Activated naive CD8-positive, alpha-beta T cell treated with anti-CD3 and anti-CD28 coated beads, Interleukin-2, amount 10 ng/mL, durations not matched to agents 7 days and 5 days (primary cell): Measurements from ENCODE around the gene CHRNA9. TPM values are rescaled to one million over a fixed set of nuclear protein-coding genes. Genes with fewer than 3 reads are reported as not detected.

Source experiments
- ATAC-seq: fragments of 150-1000 bp; cut with Tn5 transposase; one replicate; pipeline ENCODE4 v1.10.0; 2021; ENCODE audit warnings: low read depth, moderate library complexity
- POLR2A ChIA-PET: fragments of 350-600 bp; sonication (Branson Sonifier 250); formaldehyde crosslinking; loops from one replicate; lab custom pipeline; 2021; ENCODE audit warnings: antibody characterized with exemption; lab: Charles Lee
- DNase-seq: peaks from one replicate; pipeline ENCODE4 v3.0.0; 2021
- H3K27ac Mint-ChIP-seq: one replicate; pipeline ENCODE4 v1.8.0; 2022; ENCODE audit warnings: mild to moderate bottlenecking, mixed read lengths
- H3K27me3 Mint-ChIP-seq: one replicate; pipeline ENCODE4 v1.8.0; 2022; ENCODE audit warnings: mild to moderate bottlenecking, moderate library complexity, mixed read lengths
- H3K36me3 Mint-ChIP-seq: one replicate; pipeline ENCODE4 v1.8.0; 2021; ENCODE audit warnings: mild to moderate bottlenecking, mixed read lengths
- H3K4me1 Mint-ChIP-seq: one replicate; pipeline ENCODE4 v1.8.0; 2021; ENCODE audit warnings: mixed read lengths
- H3K4me3 Mint-ChIP-seq: one replicate; pipeline ENCODE4 v1.8.0; 2022; ENCODE audit warnings: mild to moderate bottlenecking, moderate library complexity, mixed read lengths
- H3K9me3 Mint-ChIP-seq: one replicate; pipeline ENCODE4 v1.8.0; 2021; ENCODE audit warnings: mixed read lengths
- total RNA-seq, 2 experiments: library from RNA; stranded (reverse); gene quantifications; one replicate each; pipeline ENCODE4 v1.2.3, GENCODE V29; 2021

Gene CHRNA9
- total RNA-seq, 2 experiments from 2014 or later = 0.55 to 0.68 TPM

DNA sequence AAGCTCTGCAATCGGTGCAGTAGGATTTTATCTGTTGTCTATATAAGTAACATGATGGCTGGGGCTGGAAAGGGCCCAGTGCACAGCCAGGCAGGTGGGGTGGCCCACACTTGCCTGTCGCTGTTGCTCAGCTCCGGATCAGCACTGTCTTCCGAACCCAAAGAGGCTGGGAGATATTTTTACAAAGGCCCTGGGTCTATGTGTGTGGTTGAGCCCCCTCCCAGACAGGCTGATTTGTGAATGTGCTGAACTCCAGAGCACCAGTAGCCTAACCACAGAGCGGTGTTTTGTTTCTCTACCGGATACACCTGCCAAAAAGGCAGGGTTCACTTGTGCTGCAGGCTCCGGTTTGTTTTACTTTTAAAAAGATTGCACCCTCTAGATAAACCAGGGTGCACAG lies 33.5 kb upstream of the CHRNA9 start:
- POLR2A ChIA-PET = interaction anchor here (0.5 to 2.6 kb wide), 16 partner anchors 10 to 240 kb away, joined by 3 to 24 read pairs (median 4); no protein-coding TSS in a partner anchor
- ATAC-seq (peak; percentile 79), DNase-seq (peak; percentile 66)
- Mint-ChIP-seq H3K4me1 (peaks cover 69% of the 10 kb centered on the region), H3K36me3 (peaks cover 10% of the 10 kb centered on the region), H3K4me3 (peak overlapping the region; percentile 82), H3K9me3 (peaks cover 1% of the 10 kb centered on the region), H3K27ac (peak overlapping the region; percentile 95), H3K27me3 (no peaks in the 10 kb centered on the region)

DNA sequence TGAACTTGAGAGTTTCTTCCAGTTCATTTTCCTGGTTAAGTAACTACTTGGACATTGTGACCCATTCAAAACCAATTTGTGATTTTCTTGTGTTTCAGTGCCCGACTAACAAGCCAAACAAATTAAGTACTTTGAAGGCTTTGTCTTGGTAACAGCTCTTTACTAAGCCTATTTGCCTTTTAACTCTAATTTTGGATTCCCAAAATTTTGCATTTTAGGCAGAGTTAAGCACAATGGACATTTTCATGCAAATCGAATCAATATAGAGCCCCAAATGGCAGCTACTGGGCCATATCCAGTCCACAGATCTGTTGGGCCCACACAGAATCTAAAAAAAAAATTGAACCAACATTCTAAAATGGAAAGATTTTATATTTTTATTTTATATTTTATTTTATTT lies 31.4 kb upstream of the CHRNA9 start:
- ATAC-seq = no peak
- Mint-ChIP-seq H3K36me3 (peaks cover 10% of the 10 kb centered on the region), H3K27me3 (no peaks in the 10 kb centered on the region), H3K4me1 (peaks cover 79% of the 10 kb centered on the region), H3K27ac (no peak overlapping the region), H3K9me3 (peaks cover 1% of the 10 kb centered on the region), H3K4me3 (no peak overlapping the region)
- POLR2A ChIA-PET = interaction anchor here (0.9 to 1.5 kb wide), 4 partner anchors 20 to 248 kb away, joined by 3 to 7 read pairs (median 4); partner anchors contain the start of gene N4BP2
- DNase-seq = no peak

DNA sequence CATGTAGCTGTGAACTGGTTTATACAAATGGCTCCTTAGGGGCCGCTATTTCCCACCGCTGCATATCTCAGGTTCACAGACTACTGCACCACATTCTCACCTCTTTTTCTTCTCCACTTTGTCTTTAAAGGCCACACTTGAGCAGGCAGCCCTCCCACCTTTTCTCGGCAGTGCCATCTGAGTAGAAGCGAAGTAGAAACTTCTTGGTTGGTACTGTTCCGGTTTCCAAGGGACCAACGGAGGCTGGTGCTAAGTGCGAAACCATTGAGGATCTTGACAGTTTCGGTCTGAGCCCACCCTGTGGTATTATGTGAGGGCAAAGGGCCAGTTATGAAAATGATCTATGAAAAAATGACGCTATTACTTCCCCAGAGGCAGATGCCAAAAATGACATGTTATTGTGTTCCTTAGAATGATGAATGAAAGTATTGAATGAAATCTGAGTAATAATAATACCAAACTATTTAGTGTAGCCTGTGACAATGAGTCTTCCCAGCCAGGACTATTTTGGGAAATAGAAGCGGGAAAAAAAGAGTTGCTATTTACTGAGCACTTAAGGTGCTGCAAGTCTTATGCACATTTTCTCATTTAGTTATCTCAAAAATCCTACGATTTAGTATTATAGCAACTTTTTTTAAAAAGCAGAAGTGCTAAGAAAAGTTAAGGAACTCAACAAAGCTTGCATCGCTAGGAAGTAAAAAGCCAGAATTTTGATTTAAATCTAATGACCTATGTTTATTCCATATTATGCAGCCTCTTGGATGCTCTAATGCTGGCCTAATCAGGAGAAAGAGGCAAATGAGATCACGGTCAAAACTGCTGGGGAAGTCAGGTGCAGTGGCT lies 29.6 kb upstream of the CHRNA9 start:
- Mint-ChIP-seq H3K9me3 (peaks cover 1% of the 10 kb centered on the region), H3K36me3 (peaks cover 10% of the 10 kb centered on the region), H3K27me3 (no peaks in the 10 kb centered on the region), H3K27ac (peak overlapping the region; percentile 94), H3K4me1 (peaks cover 79% of the 10 kb centered on the region), H3K4me3 (peak overlapping the region; percentile 83)
- POLR2A ChIA-PET = interaction anchor here (0.6 to 8.7 kb wide), 14 partner anchors 11 to 374 kb away, joined by 3 to 132 read pairs (median 7); partner anchors contain the start of genes N4BP2 and RHOH
- peak; percentile 13 for ATAC-seq
- peak; percentile 51 for DNase-seq

DNA sequence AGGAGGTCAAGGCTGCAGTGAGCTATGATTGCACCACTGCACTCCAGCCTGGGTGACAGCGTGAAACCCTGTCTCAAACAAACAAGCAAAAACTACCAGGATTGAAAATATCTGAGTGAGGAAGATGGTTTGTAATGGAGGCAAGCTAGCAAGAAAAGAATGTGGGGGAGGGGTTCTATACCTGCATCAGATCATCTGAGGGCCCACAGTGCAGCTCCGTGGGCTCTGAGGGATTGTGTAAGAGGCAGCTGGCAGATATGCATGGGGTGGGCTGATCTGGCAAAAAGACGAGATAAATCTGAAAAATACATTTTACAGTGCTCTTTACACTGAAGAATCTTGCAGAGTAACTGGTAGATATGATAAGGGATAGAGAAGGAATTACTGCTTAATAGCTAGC lies 28.9 kb upstream of the CHRNA9 start:
- Mint-ChIP-seq H3K27me3 (no peaks in the 10 kb centered on the region), H3K9me3 (peaks cover 1% of the 10 kb centered on the region), H3K27ac (peak overlapping the region; percentile 94), H3K4me1 (peaks cover 79% of the 10 kb centered on the region), H3K36me3 (peaks cover 10% of the 10 kb centered on the region), H3K4me3 (peak overlapping the region; percentile 83)
- ATAC-seq = no peak
- POLR2A ChIA-PET = interaction anchor here (1.1 to 8.7 kb wide), 17 partner anchors 11 to 249 kb away, joined by 3 to 132 read pairs (median 9); partner anchors contain the start of genes N4BP2 and RHOH
- DNase-seq = no peak

DNA sequence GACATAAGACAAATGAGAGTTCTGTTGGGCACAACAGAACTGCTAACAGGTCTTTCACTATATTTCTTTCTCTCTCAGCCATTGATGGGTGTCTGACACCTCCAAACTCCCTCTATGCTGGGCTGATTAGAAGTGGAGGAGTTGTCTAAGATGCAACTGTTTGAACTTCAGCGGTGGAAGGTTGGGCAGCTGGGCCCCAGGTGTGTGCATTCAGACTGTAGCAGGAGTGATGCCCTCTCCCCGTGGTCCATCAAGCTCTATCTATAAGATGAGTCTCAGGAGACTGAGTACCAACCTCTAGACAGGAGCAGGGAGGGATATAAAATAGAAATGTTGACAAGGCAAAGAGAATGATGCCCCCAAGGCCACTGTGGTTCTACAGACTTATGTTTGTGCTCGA lies 28.2 kb upstream of the CHRNA9 start:
- H3K9me3 Mint-ChIP-seq = peaks cover 1% of the 10 kb centered on the region
- H3K4me3 Mint-ChIP-seq = peak overlapping the region; percentile 83
- peaks cover 10% of the 10 kb centered on the region for H3K36me3 Mint-ChIP-seq
- ATAC-seq (no peak), DNase-seq (no peak)
- H3K4me1 Mint-ChIP-seq = peaks cover 79% of the 10 kb centered on the region
- peak overlapping the region; percentile 94 for H3K27ac Mint-ChIP-seq
- POLR2A ChIA-PET = interaction anchor here (0.6 to 8.7 kb wide), 28 partner anchors 10 to 938 kb away, joined by 3 to 132 read pairs (median 8); partner anchors contain the start of genes N4BP2 and RHOH
- H3K27me3 Mint-ChIP-seq = no peaks in the 10 kb centered on the region

DNA sequence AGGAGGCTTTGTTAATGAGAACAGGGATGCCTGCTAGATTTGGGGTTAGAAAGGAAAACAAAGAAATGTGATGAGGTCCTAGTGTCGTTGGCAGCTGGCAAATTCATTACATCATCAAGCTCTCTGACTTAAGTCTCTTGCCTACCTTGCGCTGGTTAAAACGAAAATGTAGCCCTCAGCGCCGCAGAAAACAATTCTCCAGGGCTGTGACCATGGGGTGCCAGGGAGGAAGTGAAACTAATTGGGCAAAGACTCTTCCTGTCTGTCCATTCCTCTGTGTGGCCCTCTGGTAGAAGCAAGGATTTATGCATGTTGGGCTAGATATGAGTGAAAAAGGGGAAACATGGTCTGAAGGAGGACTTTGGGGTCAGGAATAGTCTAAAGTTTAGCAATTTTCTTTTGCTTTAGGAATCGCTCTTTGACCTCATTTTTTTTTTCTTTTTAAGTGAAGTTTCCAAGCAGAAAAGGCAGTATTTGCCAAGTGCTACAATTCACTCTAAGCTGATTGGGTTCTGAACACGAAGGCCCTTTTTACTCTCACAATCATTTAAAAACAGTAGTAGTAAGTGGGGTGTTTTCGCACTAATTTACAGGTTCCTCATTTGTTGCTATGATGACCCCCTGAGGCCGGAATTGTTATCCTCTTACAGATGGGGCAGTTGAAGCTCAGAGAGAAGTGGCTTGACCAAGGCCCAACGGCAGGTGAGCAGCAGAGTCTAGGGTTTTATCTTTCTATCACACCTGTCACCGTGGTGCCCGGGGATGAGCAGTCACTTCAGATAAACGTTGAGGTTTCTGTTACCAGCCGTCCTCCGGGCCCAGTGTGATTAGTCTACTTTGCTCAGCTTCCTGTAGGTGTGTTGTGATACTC lies 27.3 kb upstream of the CHRNA9 start:
- Mint-ChIP-seq H3K4me3 (peak overlapping the region; percentile 83), H3K4me1 (peaks cover 78% of the 10 kb centered on the region), H3K27ac (peak overlapping the region; percentile 94), H3K9me3 (no peaks in the 10 kb centered on the region), H3K36me3 (peaks cover 9% of the 10 kb centered on the region), H3K27me3 (no peaks in the 10 kb centered on the region)
- DNase-seq (peak; percentile 65), ATAC-seq (peak; percentile 55)
- POLR2A ChIA-PET = interaction anchor here (0.6 to 8.7 kb wide), 31 partner anchors 9 to 939 kb away, joined by 3 to 132 read pairs (median 8); partner anchors contain the start of genes N4BP2 and RHOH

DNA sequence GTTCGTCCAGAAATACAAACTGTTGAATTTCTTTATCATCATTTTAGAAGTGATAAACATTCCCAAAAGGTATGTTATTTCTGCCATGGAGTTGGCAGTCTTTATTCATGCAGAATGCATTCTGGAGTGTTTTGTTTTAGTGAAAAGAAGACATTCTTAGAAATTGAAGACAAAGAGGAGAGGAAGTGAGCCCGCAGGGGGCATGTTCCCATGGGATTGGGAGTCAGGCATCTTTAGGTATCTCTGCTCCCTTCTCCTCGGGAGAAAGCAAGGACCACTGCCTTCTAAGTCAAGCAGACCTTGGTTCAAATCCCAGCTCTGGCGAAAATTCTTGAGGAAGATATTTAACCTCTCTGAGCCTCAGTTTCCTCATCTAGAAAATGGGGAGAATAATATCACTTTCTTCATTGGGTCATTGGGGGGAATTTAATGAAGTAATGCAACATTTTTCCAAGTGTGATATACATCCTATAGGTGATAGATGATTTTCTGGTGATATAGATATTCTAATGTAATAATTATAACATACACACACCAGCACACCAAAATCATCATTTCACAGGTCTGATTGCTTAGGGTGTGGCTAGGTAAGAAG lies 26.5 kb upstream of the CHRNA9 start:
- Mint-ChIP-seq H3K36me3 (peaks cover 7% of the 10 kb centered on the region), H3K4me3 (peak overlapping the region; percentile 83), H3K4me1 (peaks cover 76% of the 10 kb centered on the region), H3K27me3 (no peaks in the 10 kb centered on the region), H3K27ac (peak overlapping the region; percentile 94), H3K9me3 (no peaks in the 10 kb centered on the region)
- POLR2A ChIA-PET = interaction anchor here (0.7 to 8.7 kb wide), 23 partner anchors 8 to 252 kb away, joined by 3 to 132 read pairs (median 8); partner anchors contain the start of genes N4BP2 and RHOH
- DNase-seq = no peak
- no peak for ATAC-seq

DNA sequence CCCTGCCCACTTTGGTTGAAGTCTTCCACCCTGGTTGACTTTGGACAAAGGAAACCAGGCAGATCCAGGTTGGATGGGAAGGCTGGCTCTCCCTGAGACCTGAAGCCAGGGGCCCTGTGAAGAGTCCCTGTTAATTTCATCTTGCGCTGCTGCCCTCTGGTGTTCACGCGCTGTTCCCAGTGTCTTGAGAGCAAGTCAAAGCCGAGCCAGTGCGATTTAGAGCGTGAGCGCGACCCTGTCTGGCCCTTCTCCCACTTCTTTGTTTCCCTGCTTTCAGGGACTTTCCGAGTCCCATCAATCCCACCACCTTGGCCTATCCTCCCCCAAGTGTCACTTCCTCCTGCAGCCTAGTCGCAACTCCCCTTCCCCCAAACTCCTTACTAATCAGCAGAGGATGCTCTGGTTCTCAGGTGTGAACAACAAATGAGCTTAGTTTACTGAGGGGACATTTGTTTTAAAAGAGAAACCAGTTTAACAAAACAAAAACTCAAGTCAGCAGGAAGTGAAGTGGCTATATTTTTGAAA lies 25.8 kb upstream of the CHRNA9 start:
- Mint-ChIP-seq H3K36me3 (peaks cover 7% of the 10 kb centered on the region), H3K4me1 (peaks cover 74% of the 10 kb centered on the region), H3K27me3 (no peaks in the 10 kb centered on the region), H3K4me3 (peak overlapping the region; percentile 83), H3K9me3 (no peaks in the 10 kb centered on the region), H3K27ac (peak overlapping the region; percentile 94)
- POLR2A ChIA-PET = interaction anchor here (0.5 to 8.7 kb wide), 22 partner anchors 7 to 410 kb away, joined by 3 to 132 read pairs (median 6); partner anchors contain the start of genes N4BP2 and RHOH
- ATAC-seq (peak; percentile 61), DNase-seq (peak; percentile 92)

DNA sequence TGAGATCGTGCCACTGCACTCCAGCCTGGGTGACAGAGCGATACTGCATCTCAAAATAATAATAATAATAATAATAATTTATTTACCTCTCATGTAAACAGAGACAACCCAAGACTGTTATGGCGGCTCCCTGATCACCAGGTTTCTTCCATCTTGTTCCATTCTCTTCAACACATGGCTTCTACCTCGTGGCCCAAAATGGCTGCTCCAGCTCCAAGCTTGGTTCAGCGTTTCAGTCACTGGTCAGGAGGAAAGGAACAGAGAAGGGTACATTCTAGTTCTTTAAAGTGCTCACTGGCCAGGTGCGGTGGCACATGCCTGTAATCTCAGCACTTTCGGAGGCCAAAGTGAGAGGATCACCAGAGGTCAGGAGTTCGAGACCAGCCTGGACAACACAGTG lies 24.9 kb upstream of the CHRNA9 start:
- DNase-seq = no peak
- peaks cover 64% of the 10 kb centered on the region for H3K4me1 Mint-ChIP-seq
- POLR2A ChIA-PET = interaction anchor here (0.6 to 8.7 kb wide), 13 partner anchors 27 to 409 kb away, joined by 3 to 132 read pairs (median 7); partner anchors contain the start of genes N4BP2 and RHOH
- H3K4me3 Mint-ChIP-seq = no peak overlapping the region
- H3K27ac Mint-ChIP-seq = no peak overlapping the region
- no peak for ATAC-seq
- no peaks in the 10 kb centered on the region for H3K27me3 Mint-ChIP-seq
- H3K9me3 Mint-ChIP-seq = no peaks in the 10 kb centered on the region
- no peaks in the 10 kb centered on the region for H3K36me3 Mint-ChIP-seq

DNA sequence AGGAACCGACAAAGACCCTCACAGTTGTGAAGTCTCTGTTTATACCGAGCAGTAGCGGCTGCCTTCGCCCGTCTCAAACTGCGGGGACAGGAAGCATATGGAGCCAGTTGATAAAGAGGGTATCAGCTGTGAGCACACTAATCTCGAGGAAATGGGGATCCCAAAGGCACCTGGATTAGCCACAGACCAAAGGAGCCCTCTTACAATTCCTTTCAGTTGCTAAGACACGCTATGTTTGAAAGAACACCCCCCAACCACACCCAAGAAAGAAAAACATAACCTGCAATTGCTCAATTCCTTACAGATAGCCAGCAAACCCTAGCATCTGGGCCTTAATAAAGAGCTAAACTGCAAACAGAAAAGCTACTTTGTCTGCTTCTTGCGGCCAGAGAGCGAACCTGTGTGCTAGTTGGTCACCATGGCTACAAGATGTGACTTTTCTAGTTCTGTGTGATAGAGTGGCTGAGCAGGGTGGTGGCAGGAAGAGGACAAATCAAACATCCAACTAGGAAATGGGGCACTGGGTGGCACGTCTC lies 23.3 kb upstream of the CHRNA9 start:
- H3K27ac Mint-ChIP-seq = peak overlapping the region; percentile 74
- H3K9me3 Mint-ChIP-seq = no peaks in the 10 kb centered on the region
- H3K4me3 Mint-ChIP-seq = peak overlapping the region; percentile 51
- H3K36me3 Mint-ChIP-seq = no peaks in the 10 kb centered on the region
- ATAC-seq (peak; percentile 19), DNase-seq (no peak)
- H3K4me1 Mint-ChIP-seq = peaks cover 61% of the 10 kb centered on the region
- POLR2A ChIA-PET = interaction anchor here (0.6 to 8.7 kb wide), 16 partner anchors 10 to 407 kb away, joined by 3 to 132 read pairs (median 5); partner anchors contain the start of genes N4BP2 and RHOH
- no peaks in the 10 kb centered on the region for H3K27me3 Mint-ChIP-seq

DNA sequence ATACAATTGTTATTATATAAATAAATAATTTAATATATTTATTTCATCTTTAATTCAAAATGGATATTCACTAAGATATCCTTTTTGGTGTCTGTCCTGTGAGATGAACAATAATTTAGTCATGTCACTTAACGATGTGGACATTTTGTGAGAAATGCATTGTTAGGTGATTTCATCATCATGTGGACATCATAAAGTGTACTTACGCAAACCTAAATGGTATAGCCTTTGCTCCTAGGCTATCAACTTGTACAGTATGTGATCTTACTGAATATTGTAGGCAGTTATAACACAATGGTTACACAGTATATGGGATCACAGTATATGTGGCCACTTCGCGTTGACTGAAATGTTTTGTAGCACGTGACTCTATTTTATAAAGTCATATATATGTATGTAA lies 20.2 kb upstream of the CHRNA9 start:
- no peaks in the 10 kb centered on the region for H3K9me3 Mint-ChIP-seq
- no peak overlapping the region for H3K4me3 Mint-ChIP-seq
- ATAC-seq (no peak), DNase-seq (no peak)
- no peaks in the 10 kb centered on the region for H3K36me3 Mint-ChIP-seq
- POLR2A ChIA-PET = no interaction called here
- H3K4me1 Mint-ChIP-seq = peaks cover 44% of the 10 kb centered on the region
- H3K27ac Mint-ChIP-seq = no peak overlapping the region
- no peaks in the 10 kb centered on the region for H3K27me3 Mint-ChIP-seq

DNA sequence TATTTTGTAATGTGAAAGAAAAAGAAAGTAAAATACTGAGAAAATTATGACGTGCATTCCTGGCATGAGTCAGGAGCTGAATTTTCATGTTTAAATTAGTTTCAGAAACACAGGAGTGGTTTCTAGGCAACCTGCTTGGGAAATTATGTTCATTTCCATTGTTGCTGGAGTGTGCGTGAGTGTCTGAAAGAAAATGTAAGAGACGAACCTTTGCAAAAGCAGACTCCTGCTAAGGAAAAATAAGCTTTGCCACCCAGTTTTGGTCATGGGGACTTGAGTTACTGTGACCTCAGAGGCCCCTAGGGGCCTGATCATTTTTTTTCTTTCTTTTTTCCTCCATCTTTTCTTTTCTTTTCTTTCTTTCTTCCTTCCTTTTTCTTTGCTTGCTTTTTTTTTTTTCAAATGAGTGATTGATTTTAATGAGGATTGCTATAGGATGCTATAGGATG lies 18.8 kb upstream of the CHRNA9 start:
- POLR2A ChIA-PET = interaction anchor here (0.6 to 3.2 kb wide), 24 partner anchors 9 to 684 kb away, joined by 3 to 23 read pairs (median 4); partner anchors contain the start of gene N4BP2
- DNase-seq (no peak), ATAC-seq (peak; percentile 16)
- H3K4me1 Mint-ChIP-seq = peaks cover 41% of the 10 kb centered on the region
- H3K27ac Mint-ChIP-seq = peak overlapping the region; percentile 96
- no peaks in the 10 kb centered on the region for H3K36me3 Mint-ChIP-seq
- no peaks in the 10 kb centered on the region for H3K27me3 Mint-ChIP-seq
- H3K9me3 Mint-ChIP-seq = no peaks in the 10 kb centered on the region
- H3K4me3 Mint-ChIP-seq = peak overlapping the region; percentile 91
